NT2/D1 (cell line): ENCODE measurements around the gene NR1I3.

Source experiments
- YY1 ChIP-seq: IDR thresholded peaks from 2 replicates; pipeline ENCODE4 v1.6.1; 2011; ENCODE audit not compliant: insufficient read length, insufficient read depth
- ZNF274 ChIP-seq: IDR thresholded peaks from 2 replicates; pipeline ENCODE4 v1.6.1; 2011; ENCODE audit warnings: mild to moderate bottlenecking, low read depth, low read length

DNA sequence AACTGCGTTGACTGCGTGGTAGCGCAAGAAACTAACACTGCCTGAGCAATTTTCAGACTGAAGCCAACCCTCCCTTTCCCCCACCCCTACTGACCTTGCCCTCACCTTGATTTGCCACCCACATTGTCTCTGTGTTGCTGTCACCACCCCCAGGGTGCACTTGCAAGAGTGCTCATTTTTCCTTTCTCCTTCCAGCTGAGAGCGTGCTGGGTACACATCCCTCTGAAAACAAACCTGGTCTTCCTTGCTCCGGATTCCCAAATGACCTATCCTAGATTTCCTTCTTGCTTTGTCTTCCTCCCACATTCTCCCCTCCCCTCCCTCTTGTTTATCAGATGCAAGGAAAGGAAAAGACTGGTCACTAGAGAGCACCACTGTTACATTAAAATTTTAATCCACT, 47.5 kb upstream of the NR1I3 start:
- no peak for TF ChIP-seq YY1
- TF ChIP-seq ZNF274, result no peak
